Measurements from ENCODE around the gene ADCY1. TPM values are rescaled to one million over a fixed set of nuclear protein-coding genes. Genes with fewer than 3 reads are reported as not detected.

Gene ADCY1
- total and polyA plus RNA-seq, 4 donors = 0.33 to 20.1 (median 4.1) TPM

- TF ChIP-seq REST (IDR thresholded peaks at IDR 0.05) = no peak
These were observed 88.5 kb downstream of the ADCY1 start (continued) for GRCh38 chr7:45662540-45663166.

- no peaks in the 10 kb centered on the region for H3K36me3 ChIP-seq (ENCODE audit: control insufficient read depth in 4 of 4, insufficient read depth in 3 of 4, low read depth in 1 of 4, low read length in 3 of 4)
- H3K9me3 ChIP-seq (ENCODE audit: control insufficient read depth in 4 of 4, low read length in 3 of 4) = no peaks in the 10 kb centered on the region
- no peak overlapping the region for H3K27ac ChIP-seq (ENCODE audit: low read depth in 1 of 2, low read length in 2 of 2)
- no peaks in the 10 kb centered on the region for H3K4me1 ChIP-seq (ENCODE audit: control insufficient read depth in 4 of 4, insufficient read depth in 4 of 4, low read length in 3 of 4)
- TF ChIP-seq JUND (IDR thresholded peaks at IDR 0.05) (no peak), RAD21 (IDR thresholded peaks at IDR 0.05) (peak; percentile 87 to 96), CTCF (IDR thresholded peaks at IDR 0.05; ENCODE audit: low read depth, low read length, missing input control) (peak; percentile 78), TAF1 (conservative IDR thresholded peaks at IDR 0.05) (no peak), RXRA (IDR thresholded peaks at IDR 0.05) (no peak), MAX (IDR thresholded peaks at IDR 0.05) (no peak), YY1 (IDR thresholded peaks at IDR 0.05) (no peak), SP1 (IDR thresholded peaks at IDR 0.05) (no peak), ZBTB33 (IDR thresholded peaks at IDR 0.05) (no peak)
- 58% methylated on average over 20 of the region's 20 CpGs for WGBS
- no peak overlapping the region for H3K9ac ChIP-seq (ENCODE audit: low read depth in 1 of 2, low read length in 2 of 2)
- no peaks in the 10 kb centered on the region for H3K27me3 ChIP-seq (ENCODE audit: control insufficient read depth in 4 of 4, insufficient read depth in 4 of 4, low read length in 3 of 4)
- peak; percentile 70 for DNase-seq (ENCODE audit: low spot score)
- no peak overlapping the region for H3K4me3 ChIP-seq (ENCODE audit: low read depth in 1 of 3, low read length in 3 of 3)
These were observed 89.2 kb downstream of the ADCY1 start for GRCh38 chr7:45663167-45663921.

Measured in liver (tissue), 9 donors.